Gastroesophageal sphincter (tissue), 4 donors: ENCODE results near the gene GEMIN7. TPM values are rescaled to one million over a fixed set of nuclear protein-coding genes. Genes with fewer than 3 reads are reported as not detected.

ENCODE experiments used
- ATAC-seq: fragments of 150-250 bp; one replicate; pipeline ENCODE4 v1.9.1; 2016; ENCODE audit warnings: mild to moderate bottlenecking, moderate library complexity
- H3K27ac ChIP-seq, 4 donors: fragments of 200-600 bp; sonication (generic) in 3 of 4; 1 replicate in 3 of 4; 2 replicates in 1 of 4; pipeline ENCODE4 v1.5.1; 2016 to 2019
- H3K27me3 ChIP-seq: fragments of 200-600 bp; sonication (generic); one replicate; pipeline ENCODE4 v1.5.1; 2019
- H3K36me3 ChIP-seq, 2 donors: fragments of 200-600 bp; sonication (generic); one replicate each; pipeline ENCODE4 v1.5.1; 2019; ENCODE audit warnings: control low read depth in 1 of 2
- H3K4me1 ChIP-seq, 3 donors: fragments of 200-600 bp; sonication (generic); 1 replicate in 2 of 3; 2 replicates in 1 of 3; pipeline ENCODE4 v1.5.1; 2016 to 2019; ENCODE audit warnings: control low read depth in 2 of 3
- H3K4me3 ChIP-seq, 2 donors: fragments of 200-600 bp; sonication (generic); one replicate each; pipeline ENCODE4 v1.5.1; 2019; ENCODE audit warnings: mild to moderate bottlenecking in 1 of 2, moderate library complexity in 1 of 2
- H3K9me3 ChIP-seq, 3 donors: fragments of 200-600 bp; sonication (generic); one replicate each; pipeline ENCODE4 v1.5.1; 2017 to 2019; ENCODE audit warnings: control low read depth in 2 of 3
- EP300 ChIP-seq: sonication (generic); formaldehyde crosslinking; IDR thresholded peaks from one replicate; pipeline ENCODE4 v1.6.1; 2017; ENCODE audit warnings: antibody characterized with exemption, mild to moderate bottlenecking
- POLR2A ChIP-seq, 2 donors: fragments of 450-650 bp; IDR thresholded peaks; one replicate each; pipeline ENCODE4 v1.6.1; 2017; ENCODE audit warnings: antibody characterized with exemption in 2 of 2, mild to moderate bottlenecking in 2 of 2, moderate library complexity in 1 of 2
- POLR2AphosphoS5 ChIP-seq: sonication (generic); formaldehyde crosslinking; IDR thresholded peaks from one replicate; pipeline ENCODE4 v1.6.1; 2017; ENCODE audit warnings: antibody characterized with exemption
- WGBS, 2 donors: methylation state at CpG; one replicate each; pipeline ENCODE4 v1.1.5; 2018; ENCODE audit warnings: low coverage in 1 of 2; 5-methylcytosine and 5-hydroxymethylcytosine counted together
- total RNA-seq, 4 donors: library from RNA; depleted of rRNA; stranded (reverse); fragments of >200 nt; gene quantifications; one replicate each; pipeline ENCODE4 v1.1.0, GENCODE V29; 2016
- TF ChIP-seq, protein P1 (sequence below), 4 experiments: fragments of 200-600 bp in 2 of 4; fragments of 450-650 bp in 2 of 4; sonication (generic) in 1 of 4; IDR thresholded peaks; one replicate each; pipeline ENCODE4 v1.5.1; 2017 to 2019; ENCODE audit warnings: antibody characterized with exemption in 4 of 4, mild to moderate bottlenecking in 2 of 4, moderate library complexity in 2 of 4

The GEMIN7 gene
- total RNA-seq, 4 donors from 2014 or later = 6.4 to 17.6 (median 14.8) TPM

DNA sequence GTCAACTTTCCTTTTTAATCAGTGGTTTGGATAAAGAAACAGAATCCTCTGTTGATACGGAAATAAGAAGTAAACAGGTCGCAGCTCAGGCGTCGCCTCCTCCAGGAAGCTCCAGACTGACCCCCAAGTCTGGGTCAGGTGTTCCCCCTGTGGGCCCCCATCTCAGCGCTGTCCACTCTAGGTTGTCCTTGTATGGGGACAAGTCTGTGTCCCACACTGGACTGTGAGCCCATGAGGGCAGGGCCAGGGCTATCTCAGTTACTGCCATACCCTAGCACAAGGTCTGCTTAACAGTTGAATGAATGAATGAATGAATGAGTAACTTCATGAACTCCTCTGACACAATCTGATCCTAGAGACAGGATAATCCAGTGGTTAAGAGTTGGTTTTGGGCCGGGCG, 32.7 kb upstream of the GEMIN7 start:
- Histone ChIP-seq H3K4me3 (no peak overlapping the region), H3K4me1 (peaks cover 0 to 87% (median 20%) of the 10 kb centered on the region in 3 donors), H3K9me3 (no peaks in the 10 kb centered on the region), H3K27ac (no peak overlapping the region), H3K27me3 (no peaks in the 10 kb centered on the region), H3K36me3 (peaks cover 0 to 62% of the 10 kb centered on the region in 2 donors)
- TF ChIP-seq EP300 (no peak), POLR2AphosphoS5 (no peak), POLR2A (IDR thresholded peaks at IDR 0.05) (no peak)
- TF ChIP-seq, protein P1, sequence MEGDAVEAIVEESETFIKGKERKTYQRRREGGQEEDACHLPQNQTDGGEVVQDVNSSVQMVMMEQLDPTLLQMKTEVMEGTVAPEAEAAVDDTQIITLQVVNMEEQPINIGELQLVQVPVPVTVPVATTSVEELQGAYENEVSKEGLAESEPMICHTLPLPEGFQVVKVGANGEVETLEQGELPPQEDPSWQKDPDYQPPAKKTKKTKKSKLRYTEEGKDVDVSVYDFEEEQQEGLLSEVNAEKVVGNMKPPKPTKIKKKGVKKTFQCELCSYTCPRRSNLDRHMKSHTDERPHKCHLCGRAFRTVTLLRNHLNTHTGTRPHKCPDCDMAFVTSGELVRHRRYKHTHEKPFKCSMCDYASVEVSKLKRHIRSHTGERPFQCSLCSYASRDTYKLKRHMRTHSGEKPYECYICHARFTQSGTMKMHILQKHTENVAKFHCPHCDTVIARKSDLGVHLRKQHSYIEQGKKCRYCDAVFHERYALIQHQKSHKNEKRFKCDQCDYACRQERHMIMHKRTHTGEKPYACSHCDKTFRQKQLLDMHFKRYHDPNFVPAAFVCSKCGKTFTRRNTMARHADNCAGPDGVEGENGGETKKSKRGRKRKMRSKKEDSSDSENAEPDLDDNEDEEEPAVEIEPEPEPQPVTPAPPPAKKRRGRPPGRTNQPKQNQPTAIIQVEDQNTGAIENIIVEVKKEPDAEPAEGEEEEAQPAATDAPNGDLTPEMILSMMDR (IDR thresholded peaks at IDR 0.05) = no peak
- 82 to 90% methylated on average over 2 to 3 of the region's 7 CpGs for WGBS, 2 donors
- no peak for ATAC-seq

DNA sequence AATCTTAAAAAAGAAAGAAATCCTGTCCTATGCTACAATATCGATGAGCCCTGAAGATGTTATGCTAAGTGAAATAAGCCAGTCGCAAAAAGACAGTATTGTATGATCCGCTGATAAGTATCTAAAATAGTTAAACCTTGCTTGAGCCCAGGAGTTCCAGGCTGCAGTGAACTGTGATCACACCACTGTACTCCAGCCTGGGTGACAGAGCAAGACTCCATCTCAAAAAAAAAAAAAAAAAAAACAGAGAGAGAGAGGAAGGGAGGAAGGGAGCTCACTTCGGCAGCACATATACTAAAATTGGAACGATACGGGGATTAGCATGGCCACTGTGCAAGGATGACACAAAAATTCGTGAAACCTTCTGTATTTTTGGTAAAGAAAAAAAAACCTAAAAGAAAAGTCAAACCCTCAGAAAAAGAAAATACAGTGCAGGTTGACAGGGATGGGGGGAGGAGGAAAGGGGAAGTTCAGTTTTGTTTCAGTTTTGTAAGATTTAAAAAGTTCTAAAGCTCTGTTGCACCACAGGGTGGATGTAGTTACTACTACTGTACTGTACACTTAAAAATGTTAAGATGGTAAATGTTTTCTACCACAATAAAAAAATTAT, 31.8 kb upstream of the GEMIN7 start:
- H3K4me1 ChIP-seq = peaks cover 0 to 77% (median 16%) of the 10 kb centered on the region in 3 donors
- no peak for ATAC-seq
- H3K4me3 ChIP-seq = no peak overlapping the region
- TF ChIP-seq EP300 (no peak), POLR2AphosphoS5 (no peak), POLR2A (IDR thresholded peaks at IDR 0.05) (no peak)
- TF ChIP-seq, protein P1 (IDR thresholded peaks at IDR 0.05) = no peak
- no peak overlapping the region for H3K27ac ChIP-seq
- no peaks in the 10 kb centered on the region for H3K27me3 ChIP-seq
- no peaks in the 10 kb centered on the region for H3K9me3 ChIP-seq
- WGBS, 2 donors = 68 to 88% methylated on average over 6 to 7 of the region's 7 CpGs
- peaks cover 0 to 62% of the 10 kb centered on the region in 2 donors for H3K36me3 ChIP-seq

- Histone ChIP-seq H3K9me3 (no peaks in the 10 kb centered on the region), H3K27ac (peak overlapping the region in 2 of 4 donors; percentile 4 to 46), H3K27me3 (no peaks in the 10 kb centered on the region), H3K36me3 (peaks cover 0 to 64% of the 10 kb centered on the region in 2 donors), H3K4me3 (no peak overlapping the region), H3K4me1 (peaks cover 0 to 68% (median 16%) of the 10 kb centered on the region in 3 donors)
- no CpG with 5 or more reads among the region's 8 CpGs for whole genome bisulfite sequencing, 2 donors
- ATAC-seq = peak; percentile 36
- TF ChIP-seq POLR2AphosphoS5 (no peak), EP300 (no peak)
- TF ChIP-seq, protein P1 (IDR thresholded peaks at IDR 0.05) = no peak
Observed at GRCh38 chr19:45049073-45049736, 29.9 kb upstream of the GEMIN7 start.

DNA sequence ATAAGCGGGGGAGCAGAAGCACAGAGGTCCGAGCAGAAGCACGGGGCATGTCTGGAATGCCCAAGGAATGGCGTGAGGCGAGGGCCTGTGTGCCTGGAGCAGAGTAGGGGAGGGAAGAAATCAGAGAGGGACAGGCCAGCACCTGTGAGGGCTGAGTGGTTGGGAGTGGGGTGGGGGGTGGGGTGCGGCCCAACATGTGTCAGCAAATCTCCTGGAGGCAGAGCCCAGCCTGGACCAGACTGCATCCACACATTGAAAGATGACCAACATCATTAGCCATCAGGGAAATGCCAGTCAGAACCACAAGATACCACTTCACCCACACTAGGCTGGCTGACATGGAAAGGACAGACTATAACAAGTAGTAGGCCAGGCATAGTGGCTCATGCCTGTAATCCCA, 29.0 kb upstream of the GEMIN7 start:
- TF ChIP-seq, protein P1 (IDR thresholded peaks at IDR 0.05) = no peak
- TF ChIP-seq EP300 (no peak), POLR2A (IDR thresholded peaks at IDR 0.05) (no peak), POLR2AphosphoS5 (no peak)
- peaks cover 0 to 64% of the 10 kb centered on the region in 2 donors for H3K36me3 ChIP-seq

More for the DNA sequence above, 29.0 kb upstream of the GEMIN7 start:
- peak overlapping the region in 2 of 4 donors; percentile 4 to 46 for H3K27ac ChIP-seq
- ATAC-seq = no peak
- peaks cover 0 to 60% (median 16%) of the 10 kb centered on the region in 3 donors for H3K4me1 ChIP-seq
- no peak overlapping the region for H3K4me3 ChIP-seq
- 81 to 93% methylated on average over 3 to 6 of the region's 6 CpGs for WGBS, 2 donors
- no peaks in the 10 kb centered on the region for H3K27me3 ChIP-seq
- no peaks in the 10 kb centered on the region for H3K9me3 ChIP-seq
